A549 (cell line): ENCODE measurements around the gene PPIF. TPM values are rescaled to one million over a fixed set of nuclear protein-coding genes. Genes with fewer than 3 reads are reported as not detected.

Experiments
- ATAC-seq, 2 experiments: fragments of 200-7000 bp in 1 of 2; fragments of >200 bp in 1 of 2; cut with Nextera tagmentation in 1 of 2; cut with Tn5 transposase in 1 of 2; 3 replicates each; pipeline versions ENCODE4 v1.8.0 to v1.9.1; 2018 to 2020; ENCODE audit warnings: mild to moderate bottlenecking in 1 of 2, moderate library complexity in 1 of 2
- CTCF ChIA-PET: fragments of 300-600 bp; sonication (Branson Sonifier 250); formaldehyde crosslinking; extraction: SDS; loops from one replicate; lab custom pipeline; 2021; ENCODE audit warnings: antibody characterized with exemption, inconsistent platforms; lab: Yijun Ruan, JAX
- POLR2A ChIA-PET: fragments of 350-600 bp; formaldehyde crosslinking; extraction: SDS; loops from one replicate; lab custom pipeline; 2021; ENCODE audit warnings: antibody characterized with exemption, inconsistent platforms; lab: Yijun Ruan, JAX
- DNase-seq, 2 experiments: peaks; one replicate each; pipeline versions ENCODE4 v3.0.0 to v3.0.0-alpha.2; 2011 to 2016; ENCODE audit warnings: low read depth in 1 of 2, low spot score in 1 of 2
- FAIRE-seq: peaks from 2 replicates; lab custom pipeline; 2011; peaks lifted over from hg19 to GRCh38; lab: Jason Lieb, UNC
- H3K27ac ChIP-seq, 2 experiments: fragments of >200 bp; sonication (Bioruptor Twin); formaldehyde crosslinking; 3 replicates each; pipeline ENCODE4 v1.5.1; 2016 to 2017
- H3K4me1 ChIP-seq: fragments of >200 bp; sonication (Bioruptor Twin); formaldehyde crosslinking; 3 replicates; pipeline ENCODE4 v1.6.1; 2016
- H3K4me2 ChIP-seq: fragments of >200 bp; sonication (Bioruptor Twin); formaldehyde crosslinking; 3 replicates; pipeline ENCODE4 v1.6.1; 2016
- H3K4me3 ChIP-seq: fragments of >200 bp; sonication (Bioruptor Twin); formaldehyde crosslinking; 3 replicates; pipeline ENCODE4 v1.5.1; 2016
- H3K9me3 ChIP-seq: fragments of >200 bp; sonication (Bioruptor Twin); formaldehyde crosslinking; 3 replicates; pipeline ENCODE4 v1.6.1; 2016
- BHLHE40 ChIP-seq: IDR thresholded peaks from 2 replicates; pipeline ENCODE4 v1.6.1; 2012; ENCODE audit warnings: low read depth, low read length, inconsistent platforms
- CBX2 ChIP-seq: fragments of 200-600 bp; sonication (generic); IDR thresholded peaks from 2 replicates; pipeline ENCODE4 v1.6.1; 2016; ENCODE audit warnings: low read depth, mild to moderate bottlenecking, borderline replicate concordance
- REST ChIP-seq: fragments of 200-600 bp; sonication (generic); IDR thresholded peaks from 2 replicates; pipeline ENCODE4 v1.6.1; 2016; ENCODE audit warnings: antibody characterized with exemption, mild to moderate bottlenecking, moderate library complexity
- ZNF302 ChIP-seq: fragments of 250-450 bp; sonication (Bioruptor Pico); IDR thresholded peaks from 2 replicates; pipeline ENCODE4 v1.9.0; 2021; ENCODE audit warnings: inconsistent platforms, mild to moderate bottlenecking, moderate library complexity
- WGBS: methylation state at CpG from one replicate; pipeline ENCODE4 v1.1.6; 2017; ENCODE audit errors: missing lambda C conversion rate; 5-methylcytosine and 5-hydroxymethylcytosine counted together
- polyA plus RNA-seq, 4 experiments: library from polyadenylated mRNA; depleted of rRNA in 3 of 4; stranded (reverse); fragments of >200 nt; fragmentation: RNase III in 1 of 4; extraction: RNeasy Plus Mini Kit Qiagen cat#74134 plus additional on column Dnase treatment in 1 of 4; gene quantifications; 2 replicates in 3 of 4; 3 replicates in 1 of 4; pipeline ENCODE4 v1.2.3, GENCODE V29; 2011 to 2017

PPIF gene
- polyA plus RNA-seq, 2 of the 4 experiments (the other 2 are of a cell fraction): 44.8 to 75.0 TPM

GRCh38 chr10:79404231-79404609 lies 57.0 kb downstream of the PPIF start (continued):
- TF ChIP-seq REST (no peak), CBX2 (no peak), BHLHE40 (no peak)
- TF ChIP-seq, all 56 proteins: peak for 0

- CTCF ChIA-PET: interaction anchor here (1.0 to 1.6 kb wide), 5 partner anchors 16 to 97 kb away, joined by 3 to 4 read pairs (median 3); no protein-coding TSS in a partner anchor
- no peak overlapping the region for H3K4me3 ChIP-seq
- 93% methylated on average over 5 of the region's 5 CpGs for WGBS
- ATAC-seq: no peak
- FAIRE-seq: no peak
- POLR2A ChIA-PET: no interaction called here
- H3K9me3 ChIP-seq: no peaks in the 10 kb centered on the region
- H3K4me2 ChIP-seq: no peak overlapping the region
- no peak for DNase-seq
- H3K27ac ChIP-seq: no peak overlapping the region
- H3K4me1 ChIP-seq: no peaks in the 10 kb centered on the region
- TF ChIP-seq ZNF302 (CRISPR knock-in tag): no peak
- TF ChIP-seq, all 56 proteins: peak for 0
These were observed 57.4 kb downstream of the PPIF start for GRCh38 chr10:79404690-79405131.

Other genes with a start within 250 kb of the PPIF start
- gene ZCCHC24, start 98.2 kb downstream of the PPIF start, polyA plus RNA-seq (2011; rRNA removed): 2.4 and 2.7 TPM in 2 replicates
- 3.9 to 4.7 TPM (median 4.2 TPM) in 3 replicates for gene ZCCHC24, start 98.2 kb downstream of the PPIF start, polyA plus RNA-seq (2017; fragmentation: RNase III; extraction: RNeasy Plus Mini Kit Qiagen cat#74134 plus additional on column Dnase treatment)
- gene EIF5AL1, start 165.1 kb downstream of the PPIF start, polyA plus RNA-seq (2011; rRNA removed): 1.7 and 2.7 TPM in 2 replicates
- 1.5 to 5.7 TPM (median 4.1 TPM) in 3 replicates for gene EIF5AL1, start 165.1 kb downstream of the PPIF start, polyA plus RNA-seq (2017; fragmentation: RNase III; extraction: RNeasy Plus Mini Kit Qiagen cat#74134 plus additional on column Dnase treatment)
- gene SFTPA2, start 212.9 kb downstream of the PPIF start, polyA plus RNA-seq (2011; rRNA removed): not detected in 2 replicates
- gene SFTPA2, start 212.9 kb downstream of the PPIF start, polyA plus RNA-seq (2017; fragmentation: RNase III; extraction: RNeasy Plus Mini Kit Qiagen cat#74134 plus additional on column Dnase treatment): not detected in 3 replicates